Measurements from ENCODE around the gene ZNF135.

GRCh38 chr19:58033741-58034476 lies 25.2 kb upstream of the ZNF135 start, which contains the start of gene ZSCAN1:
- TF ChIP-seq CTCF (IDR thresholded peaks at IDR 0.05; ENCODE audit: poor library complexity) (no peak), EZH2phosphoT487 (IDR thresholded peaks at IDR 0.05; ENCODE audit: low read depth, severe bottlenecking, unreplicated experiment) (no peak), EZH2 (IDR thresholded peaks at IDR 0.05; ENCODE audit: borderline replicate concordance) (no peak)
